ENCODE data around the gene TMED9. TPM values are rescaled to one million over a fixed set of nuclear protein-coding genes. Genes with fewer than 3 reads are reported as not detected.
"Not testable (repeated sequence)": the region's sequence is repeated elsewhere in the genome, so short reads cannot be mapped to it uniquely, and the experiment has no call there.

TMED9 gene
- total RNA-seq, 4 donors from 2014 or later: 24.3 to 67.2 (median 37.3) TPM

DNA sequence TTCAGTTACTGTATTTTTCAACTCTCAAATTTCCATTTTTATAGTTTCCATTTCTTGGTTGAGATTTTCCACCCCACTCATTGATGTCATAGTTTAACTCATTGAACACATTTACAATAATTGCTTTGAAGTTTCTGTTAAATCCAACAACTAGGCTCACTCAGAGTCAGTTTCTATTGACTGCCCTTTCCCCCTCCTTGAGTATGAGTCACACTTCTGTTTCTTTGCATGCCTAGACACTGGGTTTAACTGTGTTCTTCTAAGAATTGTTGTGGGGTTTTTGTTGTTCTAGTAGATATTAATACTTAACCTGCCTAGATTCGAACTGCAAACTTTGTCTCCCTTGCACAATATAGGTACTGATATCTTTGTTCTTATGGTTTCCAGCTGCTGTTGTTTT, 53.5 kb downstream of the TMED9 start:
- H3K9me3 ChIP-seq; H3K4me3 ChIP-seq; H3K27ac ChIP-seq; intact Hi-C loops (cut with DNase I; ENCODE audit: low total_unique reads); ATAC-seq; H3K36me3 ChIP-seq; H3K4me1 ChIP-seq; DNase-seq; H3K27me3 ChIP-seq; in situ Hi-C loops (cut with MboI; ENCODE audit: low sequenced_read_pairs in 4 of 4): not testable (repeated sequence)

Other genes with a start within 250 kb of the TMED9 start
- 100 to 1,000 TPM in 1 of 4 donors, 10 to 100 TPM in 3; 70.2 to 109 (median 86.6) TPM for gene LMAN2, start 240.5 kb upstream of the TMED9 start, total RNA-seq
- 10 to 100 TPM in 1 of 4 donors, 1 to 10 TPM in 3; 1.6 to 25.9 (median 5.0) TPM for gene RGS14, start 234.3 kb upstream of the TMED9 start, total RNA-seq
- not detected for gene SLC34A1, start 207.8 kb upstream of the TMED9 start, total RNA-seq
- not detected for gene PFN3, start 191.5 kb upstream of the TMED9 start, total RNA-seq
- 1 to 10 TPM in 1 of 4 donors, under 1 TPM in 2, not detected in 1; 0.36 to 1.2 (median 0.95) TPM for gene F12, start 182.6 kb upstream of the TMED9 start, total RNA-seq
- 10 to 100 TPM; 12.7 to 40.5 (median 32.2) TPM for gene GRK6, start 165.5 kb upstream of the TMED9 start, total RNA-seq
- 1 to 10 TPM in 2 of 4 donors, under 1 TPM in 1, not detected in 1; 0.63 to 2.0 (median 1.4) TPM for gene PRR7, start 145.4 kb upstream of the TMED9 start, total RNA-seq
- gene DBN1, start 118.6 kb upstream of the TMED9 start, total RNA-seq: 10 to 100 TPM; 16.3 to 27.5 (median 23.2) TPM
- 100 to 1,000 TPM; 132 to 244 (median 220) TPM for gene PDLIM7, start 94.6 kb upstream of the TMED9 start, total RNA-seq
- gene DOK3, start 82.4 kb upstream of the TMED9 start, total RNA-seq: 1 to 10 TPM; 2.1 to 5.1 (median 2.9) TPM
- 100 to 1,000 TPM in 1 of 4 donors, 10 to 100 TPM in 3; 47.1 to 105 (median 62.3) TPM for gene DDX41, start 75.2 kb upstream of the TMED9 start, total RNA-seq
- gene FAM193B, start 37.6 kb upstream of the TMED9 start, total RNA-seq: 10 to 100 TPM; 13.2 to 21.3 (median 16.6) TPM
- 10 to 100 TPM; 11.9 to 24.8 (median 16.2) TPM for gene B4GALT7, start 7.9 kb downstream of the TMED9 start, total RNA-seq
- gene FAM153A, start 190.7 kb downstream of the TMED9 start, total RNA-seq: under 1 TPM in 1 of 4 donors, not detected in 3; 0.61 TPM